Activated CD8-positive, alpha-beta memory T cell treated with anti-CD3 and anti-CD28 coated beads, Interleukin-2, amount 50 U/mL, for 24 hours (primary cell): ENCODE results near the gene FGF1.

ENCODE experiments used
- DNase-seq: peaks from one replicate; pipeline ENCODE4 v3.0.0-alpha.2; 2020; ENCODE audit errors: extremely low read depth

The FGF1 gene

GRCh38 chr5:142542906-142543305, 143.0 kb downstream of the FGF1 start:
- DNase-seq, result no peak
